Effector memory CD4-positive, alpha-beta T cell (primary cell): ENCODE measurements around the gene PALM3.

Experiments used
- DNase-seq, 3 donors: peaks; one replicate each; pipeline ENCODE4 v3.0.0-alpha.2; 2020
- H3K27ac ChIP-seq: 2 replicates; pipeline ENCODE4 v1.7.0; 2013; ENCODE audit warnings: mild to moderate bottlenecking, low read length, moderate library complexity; ENCODE audit not compliant: insufficient read depth, poor library complexity, severe bottlenecking
- H3K27me3 ChIP-seq: replicated peaks from 2 replicates; pipeline ENCODE4 v1.7.0; 2013; ENCODE audit warnings: mild to moderate bottlenecking, low read length; ENCODE audit not compliant: insufficient read depth, control insufficient read depth, poor library complexity, severe bottlenecking
- H3K36me3 ChIP-seq: 2 replicates; pipeline ENCODE4 v1.7.0; 2013; ENCODE audit warnings: mild to moderate bottlenecking, low read length, moderate library complexity; ENCODE audit not compliant: control insufficient read depth, insufficient read depth
- H3K4me1 ChIP-seq: 2 replicates; pipeline ENCODE4 v1.7.0; 2013; ENCODE audit warnings: low read length, mild to moderate bottlenecking; ENCODE audit not compliant: control insufficient read depth, insufficient read depth, poor library complexity, severe bottlenecking
- H3K4me3 ChIP-seq: 2 replicates; pipeline ENCODE4 v1.7.0; 2013; ENCODE audit warnings: low read length, low read depth, mild to moderate bottlenecking; ENCODE audit not compliant: insufficient read depth, poor library complexity, severe bottlenecking
- H3K9me3 ChIP-seq: 2 replicates; pipeline ENCODE4 v1.7.0; 2013; ENCODE audit warnings: mild to moderate bottlenecking, low read length, moderate library complexity; ENCODE audit not compliant: control insufficient read depth
- total RNA-seq, 3 donors: gene quantifications; one replicate each; lab custom pipeline; 2026; lab: John Stamatoyannopoulos, UW

Gene PALM3, protein sequence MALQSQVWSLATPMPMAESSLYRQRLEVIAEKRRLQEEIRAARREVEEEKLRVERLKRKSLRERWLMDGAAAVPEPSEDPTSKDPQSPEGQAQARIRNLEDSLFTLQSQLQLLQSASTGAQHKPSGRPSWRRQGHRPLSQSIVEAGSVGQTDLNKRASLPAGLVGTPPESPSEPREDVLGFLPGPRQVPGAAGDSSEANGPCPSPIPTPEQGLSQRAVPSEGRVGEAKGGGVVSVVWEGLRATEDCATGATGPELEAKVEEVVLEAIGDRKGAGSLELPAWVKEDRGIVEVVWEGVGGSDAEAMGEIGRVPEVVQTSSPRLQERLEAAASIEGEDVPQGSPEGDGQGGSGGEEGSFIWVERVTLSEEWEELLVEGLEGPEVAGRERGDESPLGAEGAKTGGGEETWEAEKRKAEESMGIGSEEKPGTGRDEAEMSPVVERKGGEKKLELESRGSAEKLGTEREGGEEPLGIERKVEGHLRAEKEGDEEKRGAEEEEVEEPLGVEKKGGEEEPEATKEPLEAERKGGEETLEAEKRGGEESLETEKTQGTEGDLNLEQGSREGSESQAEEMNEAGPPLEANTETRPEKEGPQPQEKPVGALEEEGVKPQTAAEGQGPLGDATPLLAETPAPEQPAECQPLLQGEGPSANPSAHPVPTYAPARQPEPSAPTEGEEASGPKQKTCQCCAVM
- 0 reads per million in 3 donors for total RNA-seq

DNA sequence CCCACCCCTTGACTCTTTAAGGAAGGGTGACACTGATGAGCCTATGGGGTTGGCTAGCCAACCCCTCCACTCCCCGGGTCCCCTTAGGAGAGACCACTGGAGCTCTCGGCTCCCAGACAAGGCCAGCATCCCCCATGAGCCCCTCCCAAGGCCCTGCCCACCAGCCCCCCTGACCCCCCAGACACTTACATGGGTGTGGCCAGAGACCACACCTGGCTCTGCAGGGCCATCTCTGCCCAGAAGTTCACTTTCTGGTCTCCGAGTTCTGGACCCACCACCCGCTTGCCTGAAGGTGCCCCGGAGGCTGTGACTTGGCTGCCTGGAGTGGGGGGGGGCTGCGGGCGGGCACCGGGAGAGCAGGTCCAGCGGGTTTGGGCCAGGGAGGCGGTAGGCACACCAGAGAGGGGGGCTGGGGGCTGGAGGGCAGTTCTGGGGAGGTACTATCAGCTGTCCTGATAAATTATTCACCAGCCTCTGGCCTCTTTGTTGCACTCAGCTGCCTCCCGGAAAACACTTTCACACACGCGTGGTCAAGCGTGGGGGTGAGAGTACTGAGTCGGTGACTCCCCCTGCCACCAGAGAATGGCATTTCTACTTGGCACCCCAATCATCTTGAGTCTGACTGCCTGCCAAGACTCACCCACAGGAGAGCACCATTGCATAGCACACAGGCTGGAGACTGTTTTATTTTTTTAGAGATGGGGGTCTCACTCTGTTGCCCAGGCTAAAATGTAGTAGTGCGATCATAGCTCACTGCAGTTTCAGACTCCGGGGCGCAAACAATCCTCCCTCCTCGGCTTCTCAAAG, at the start of gene PALM3:
Gene PALM3 (minus strand): TSS at position 326 of the 807 bp plus-strand sequence. CDS start 96 bp downstream, at position 230.
- H3K36me3 ChIP-seq = no peaks in the 10 kb centered on the region
- peaks cover 13% of the 10 kb centered on the region for H3K27me3 ChIP-seq
- H3K27ac ChIP-seq = no peak within 1 kb of the TSS
- DNase-seq = no peak
- H3K9me3 ChIP-seq = no peaks in the 10 kb centered on the region
- peaks cover 20% of the 10 kb centered on the region for H3K4me1 ChIP-seq
- no peak within 1 kb of the TSS for H3K4me3 ChIP-seq

- H3K4me1 ChIP-seq = peaks cover 20% of the 10 kb centered on the region
- H3K27me3 ChIP-seq = no peaks in the 10 kb centered on the region
- no peaks in the 10 kb centered on the region for H3K9me3 ChIP-seq
- no peak overlapping the region for H3K27ac ChIP-seq
- no peak overlapping the region for H3K4me3 ChIP-seq
- no peak for DNase-seq
- peaks cover 3% of the 10 kb centered on the region for H3K36me3 ChIP-seq
Measured at GRCh38 chr19:14111486-14111885, 49.6 kb upstream of the PALM3 start.

DNA sequence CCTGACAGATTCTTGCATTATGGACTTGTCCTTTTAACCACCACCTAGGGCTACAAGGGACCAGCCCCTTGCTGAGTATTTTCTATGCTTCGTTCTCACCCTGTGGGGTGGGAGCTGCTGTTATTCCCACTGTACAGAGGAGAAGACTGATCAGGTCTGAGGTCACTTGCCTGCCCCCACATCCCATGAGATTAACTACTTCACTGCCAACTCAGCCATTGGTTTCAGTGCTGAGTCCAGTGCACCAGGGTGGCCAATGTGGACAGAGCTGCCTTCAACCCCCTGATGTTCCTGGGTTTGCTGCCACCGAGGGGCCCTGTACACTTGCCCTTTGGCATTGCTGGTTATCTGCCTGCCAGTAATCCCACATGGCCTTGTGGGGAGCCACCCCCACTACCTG, 48.8 kb upstream of the PALM3 start:
- Histone ChIP-seq H3K27ac (no peak overlapping the region), H3K4me3 (no peak overlapping the region), H3K27me3 (no peaks in the 10 kb centered on the region), H3K36me3 (peaks cover 12% of the 10 kb centered on the region), H3K4me1 (peaks cover 16% of the 10 kb centered on the region), H3K9me3 (no peaks in the 10 kb centered on the region)
- no peak for DNase-seq

GRCh38 chr19:14107581-14108461, 45.9 kb upstream of the PALM3 start:
- no peaks in the 10 kb centered on the region for H3K9me3 ChIP-seq
- no peak overlapping the region for H3K4me3 ChIP-seq
- H3K36me3 ChIP-seq = peaks cover 21% of the 10 kb centered on the region
- no peak for DNase-seq
- H3K27ac ChIP-seq = no peak overlapping the region
- peaks cover 4% of the 10 kb centered on the region for H3K4me1 ChIP-seq
- H3K27me3 ChIP-seq = no peaks in the 10 kb centered on the region

DNA sequence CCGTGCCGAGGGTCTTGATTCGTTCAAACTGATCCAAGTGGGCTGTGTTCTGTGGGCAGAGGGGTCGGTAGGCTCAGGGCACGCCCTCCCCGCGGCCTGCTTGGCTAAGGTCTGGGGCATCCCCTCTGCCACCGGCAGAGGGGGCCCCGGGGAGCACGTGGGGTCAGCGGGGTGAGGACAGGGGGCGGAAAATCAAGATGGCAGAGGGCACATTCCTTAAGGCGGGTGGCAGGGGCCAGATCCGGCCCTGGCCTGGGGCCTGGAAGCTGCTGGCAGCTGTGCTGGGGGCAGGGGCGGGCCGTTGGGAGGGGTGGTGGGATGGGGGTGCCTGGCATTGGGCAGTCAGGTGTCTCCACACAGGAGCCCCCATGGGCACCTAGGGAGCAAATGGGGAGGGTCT, 45.0 kb upstream of the PALM3 start:
- peaks cover 3% of the 10 kb centered on the region for H3K4me1 ChIP-seq
- no peak overlapping the region for H3K27ac ChIP-seq
- peaks cover 29% of the 10 kb centered on the region for H3K36me3 ChIP-seq
- H3K9me3 ChIP-seq = no peaks in the 10 kb centered on the region
- no peak for DNase-seq
- H3K27me3 ChIP-seq = no peaks in the 10 kb centered on the region
- no peak overlapping the region for H3K4me3 ChIP-seq

GRCh38 chr19:14105680-14106079, 43.8 kb upstream of the PALM3 start:
- no peaks in the 10 kb centered on the region for H3K27me3 ChIP-seq
- H3K9me3 ChIP-seq = no peaks in the 10 kb centered on the region
- peaks cover 33% of the 10 kb centered on the region for H3K36me3 ChIP-seq
- DNase-seq = no peak
- H3K4me1 ChIP-seq = no peaks in the 10 kb centered on the region
- H3K27ac ChIP-seq = no peak overlapping the region
- H3K4me3 ChIP-seq = no peak overlapping the region

- Histone ChIP-seq H3K4me3 (no peak overlapping the region), H3K27ac (no peak overlapping the region), H3K9me3 (no peaks in the 10 kb centered on the region), H3K4me1 (no peaks in the 10 kb centered on the region), H3K27me3 (no peaks in the 10 kb centered on the region), H3K36me3 (peaks cover 33% of the 10 kb centered on the region)
- no peak for DNase-seq
Measured at GRCh38 chr19:14103310-14103709, 41.4 kb upstream of the PALM3 start.

DNA sequence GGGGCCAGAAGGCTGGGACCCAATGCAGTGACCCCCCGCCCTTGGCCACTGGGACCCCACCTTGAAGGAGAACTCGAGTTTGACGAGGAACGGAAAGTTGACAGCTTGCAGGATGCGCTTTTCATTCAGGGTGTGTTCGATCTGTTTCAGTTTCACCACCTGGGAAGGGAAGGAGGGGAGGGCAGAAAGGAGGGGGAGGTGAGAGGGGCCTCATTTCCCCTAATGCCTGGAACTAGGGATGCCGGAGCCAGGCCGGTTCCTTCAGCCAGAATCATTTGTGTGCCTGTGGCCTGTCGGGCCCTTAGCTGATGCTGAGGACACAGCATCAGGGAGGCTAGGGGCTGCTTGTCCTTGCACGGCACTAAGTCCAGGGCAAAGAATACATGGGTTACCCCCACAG, 40.9 kb upstream of the PALM3 start:
- H3K4me3 ChIP-seq = no peak overlapping the region

GRCh38 chr19:14102102-14102696, 40.3 kb upstream of the PALM3 start:
- Histone ChIP-seq H3K27ac (no peak overlapping the region), H3K9me3 (no peaks in the 10 kb centered on the region), H3K27me3 (no peaks in the 10 kb centered on the region), H3K4me3 (no peak overlapping the region), H3K4me1 (no peaks in the 10 kb centered on the region), H3K36me3 (peaks cover 38% of the 10 kb centered on the region)
- no peak for DNase-seq

More for the DNA sequence above, 40.9 kb upstream of the PALM3 start:
- Histone ChIP-seq H3K36me3 (peaks cover 37% of the 10 kb centered on the region), H3K27me3 (no peaks in the 10 kb centered on the region), H3K9me3 (no peaks in the 10 kb centered on the region), H3K27ac (no peak overlapping the region), H3K4me1 (no peaks in the 10 kb centered on the region)
- DNase-seq = no peak
